Hypothalamus (tissue), 51 donors: Measurements from ENCODE around the gene LEKR1.
"Not testable (repeated sequence)": the region's sequence is repeated elsewhere in the genome, so short reads cannot be mapped to it uniquely, and the experiment has no call there.

Experiments used
- DNase-seq, 51 donors: peaks; one replicate each; lab custom pipeline; 2025; lab: John Stamatoyannopoulos, UW

Gene LEKR1

DNA sequence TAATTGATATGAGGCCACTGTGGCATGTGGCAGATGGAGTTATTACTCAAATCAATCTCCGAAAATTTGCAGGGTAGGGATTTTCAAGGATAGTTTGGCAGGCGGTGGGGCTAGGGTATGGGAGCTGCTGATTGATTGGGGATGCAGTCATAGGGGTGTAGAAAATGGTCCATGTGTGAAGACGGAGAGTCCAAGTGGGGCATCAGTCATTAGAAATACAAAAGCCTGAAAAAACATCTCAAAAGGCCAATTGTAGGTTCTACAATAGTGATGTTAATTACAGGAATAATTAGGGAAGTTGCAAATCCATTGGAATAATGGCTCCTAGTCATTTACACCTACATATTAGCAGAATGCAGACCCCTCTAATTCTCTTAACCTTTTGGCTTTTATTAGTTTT lies 4.9 kb downstream of the LEKR1 start:
- DNase-seq, result no peak

DNA sequence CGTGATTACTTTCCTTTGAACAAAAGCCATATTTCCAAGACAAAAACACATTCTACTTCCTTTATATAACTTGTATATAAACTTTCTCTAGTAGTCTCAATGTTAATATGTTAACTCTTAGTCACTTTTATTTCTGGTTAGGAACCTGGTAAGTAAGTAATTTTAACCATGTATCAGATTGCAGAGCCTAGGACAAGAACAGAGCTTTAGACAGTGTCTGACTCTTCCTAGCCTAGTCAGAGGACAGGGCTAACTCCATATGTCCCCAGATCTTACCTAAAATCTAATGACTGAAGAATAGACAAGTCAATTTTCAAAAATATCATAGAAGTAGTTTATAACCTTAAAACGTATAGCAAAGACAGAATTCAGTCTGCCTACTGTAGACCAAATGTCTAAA lies 8.3 kb downstream of the LEKR1 start:
- no peak for DNase-seq

DNA sequence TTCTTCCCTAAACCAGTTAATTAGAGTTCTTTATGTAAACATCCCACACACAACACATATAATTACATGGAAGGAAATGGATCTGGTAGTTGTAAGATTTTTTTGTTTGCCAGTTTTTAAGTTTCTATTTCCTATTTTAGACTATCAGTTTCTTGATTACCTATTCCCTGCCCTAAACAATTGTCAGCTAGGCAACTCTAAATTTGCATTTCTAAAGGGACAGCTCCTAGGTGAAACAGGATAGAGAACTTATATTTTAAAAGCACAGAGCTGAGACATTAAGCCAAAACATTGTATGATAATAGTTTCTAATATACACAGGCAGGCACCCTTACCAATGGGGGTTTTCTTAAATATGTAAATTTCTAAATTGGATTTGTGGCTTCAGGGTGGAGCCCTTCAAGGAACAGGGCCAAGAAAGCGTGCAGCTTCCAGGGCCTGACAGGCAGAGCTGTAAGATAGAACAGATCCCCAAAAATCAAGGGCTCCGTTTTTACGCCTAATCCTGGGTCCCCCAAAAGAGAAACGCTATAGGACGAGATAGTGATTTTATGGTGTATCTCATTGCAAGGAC lies 8.9 kb downstream of the LEKR1 start:
- DNase-seq, result no peak

DNA sequence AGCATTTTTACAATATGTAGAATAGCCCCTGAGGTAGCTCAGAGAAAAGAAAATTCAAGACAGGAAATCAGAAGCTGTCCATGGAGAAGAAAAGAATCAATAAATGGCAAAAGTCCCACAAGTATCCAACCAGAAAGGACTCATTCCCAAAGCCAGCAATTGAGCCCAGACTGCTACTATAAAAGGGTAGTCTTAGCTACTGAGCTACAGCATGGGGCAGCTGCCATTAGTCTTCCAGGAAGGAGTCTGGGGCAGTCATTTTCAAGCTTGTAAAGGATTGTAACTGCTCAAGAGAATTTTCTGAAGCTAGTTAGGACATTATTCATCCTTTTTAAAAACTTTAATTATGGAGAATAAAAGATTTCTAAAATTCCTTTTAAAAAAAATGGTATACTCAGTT lies 10.5 kb downstream of the LEKR1 start:
- no peak for DNase-seq

DNA sequence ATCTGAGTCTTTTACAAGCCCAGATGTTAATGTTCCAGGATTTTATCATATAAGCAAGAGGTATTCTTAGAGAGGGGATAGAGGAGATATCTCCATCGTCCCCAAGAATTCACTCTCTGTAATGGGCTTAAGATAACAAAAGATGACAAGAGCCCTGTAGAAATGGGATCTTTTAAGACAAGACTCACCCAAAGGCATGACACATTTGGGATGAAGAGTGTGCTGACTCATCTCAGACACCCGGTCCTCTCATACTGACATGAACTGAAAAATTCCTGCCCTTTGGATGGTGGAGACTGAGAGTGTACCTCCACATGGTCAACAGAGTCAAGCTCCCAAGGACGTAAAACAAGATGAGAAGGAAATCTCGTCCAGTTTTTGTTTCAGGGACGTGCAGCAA lies 11.0 kb downstream of the LEKR1 start:
- no peak for DNase-seq

DNA sequence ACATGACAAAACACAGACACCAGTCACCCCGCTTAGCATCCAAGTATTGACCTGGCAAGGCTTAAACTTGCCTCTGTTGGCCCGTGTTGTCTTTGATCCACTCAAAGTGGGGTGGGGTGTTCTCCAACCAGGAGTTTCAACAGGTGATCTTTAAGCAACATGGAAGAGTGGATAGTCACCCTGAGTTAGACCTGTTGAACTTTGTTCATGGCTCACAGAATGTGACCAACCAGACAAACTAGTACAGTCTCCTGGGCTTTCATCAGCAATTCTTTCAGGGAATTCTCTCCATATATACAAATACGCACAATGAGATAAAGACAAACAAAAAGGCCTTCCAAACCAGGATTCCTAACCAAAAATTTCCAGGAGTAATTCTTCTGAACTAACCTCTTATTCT lies 11.9 kb downstream of the LEKR1 start:
- DNase-seq, result no peak

DNA sequence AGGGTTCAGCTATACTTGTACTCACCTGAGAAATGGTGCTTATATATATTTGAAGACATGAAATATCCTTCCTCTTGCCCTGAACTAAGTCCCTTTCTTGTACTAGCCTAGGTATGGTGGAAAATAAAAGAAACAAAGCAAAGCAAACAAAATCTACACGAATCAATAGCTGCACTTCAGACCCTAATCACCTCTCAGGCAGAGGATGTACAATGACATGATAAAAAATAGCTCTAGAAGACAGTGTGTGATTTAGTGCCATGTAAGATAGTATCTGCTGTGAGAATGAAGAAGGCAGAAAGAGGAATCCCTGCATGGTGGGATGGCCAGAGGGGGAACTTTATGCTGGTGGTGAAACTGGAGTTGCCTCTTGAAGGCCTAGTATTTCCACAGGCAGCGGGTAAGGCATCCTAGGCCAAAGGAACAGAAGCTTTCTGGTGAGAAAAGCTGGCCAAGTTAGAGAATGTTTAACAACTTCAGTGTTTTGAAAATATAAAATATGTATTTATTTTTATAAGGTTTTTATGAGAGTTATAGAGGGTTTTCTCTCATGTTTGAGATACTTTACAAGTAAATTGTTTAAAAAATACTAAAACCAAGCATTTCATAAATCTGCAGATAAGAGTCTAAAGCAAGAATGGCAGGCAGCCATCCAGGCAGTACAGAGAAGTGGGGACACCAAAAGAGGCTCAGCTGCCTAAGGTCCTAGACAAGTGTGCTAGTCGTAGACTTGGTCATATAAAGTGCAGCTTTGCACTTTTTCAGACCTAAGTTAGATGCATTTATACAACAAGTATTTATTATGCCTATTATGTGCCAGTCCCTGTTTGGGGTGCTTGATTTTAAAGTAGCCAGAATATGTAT lies 14.9 kb downstream of the LEKR1 start:
- DNase-seq, result no peak

DNA sequence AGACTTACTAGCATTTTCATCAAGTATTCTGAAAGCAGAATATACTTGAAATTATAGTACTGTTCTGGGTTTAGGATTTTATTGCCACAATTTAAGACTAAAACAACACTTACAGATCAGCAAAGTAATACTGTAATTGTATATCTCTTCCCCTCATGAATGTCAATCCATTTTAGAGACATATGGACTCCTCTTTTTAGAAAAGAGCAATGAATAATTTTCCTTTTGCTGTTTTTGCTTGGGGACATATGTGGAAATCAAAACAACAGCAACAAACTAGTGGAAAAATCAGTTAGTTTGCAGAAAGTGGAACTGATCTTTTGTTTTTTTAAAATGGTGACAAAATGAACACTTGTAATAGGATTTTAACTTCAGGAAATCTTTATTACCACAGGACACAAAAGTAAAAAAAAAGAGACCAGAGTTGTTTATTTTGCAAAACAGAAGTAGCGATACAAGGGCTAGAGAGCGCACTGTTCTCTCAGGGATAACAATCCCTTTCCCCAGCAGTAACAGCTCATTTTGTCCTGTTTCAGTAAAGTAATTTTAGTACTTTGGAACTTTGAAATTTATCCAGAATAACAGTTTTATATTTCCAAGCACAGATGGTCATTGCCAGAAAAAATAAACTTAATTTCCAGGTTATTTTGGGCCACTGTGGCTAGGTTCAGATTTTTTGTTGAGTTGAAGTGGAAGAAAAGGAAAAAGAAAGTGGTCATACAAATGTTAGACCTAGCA lies 17.1 kb downstream of the LEKR1 start:
- DNase-seq, result no peak

DNA sequence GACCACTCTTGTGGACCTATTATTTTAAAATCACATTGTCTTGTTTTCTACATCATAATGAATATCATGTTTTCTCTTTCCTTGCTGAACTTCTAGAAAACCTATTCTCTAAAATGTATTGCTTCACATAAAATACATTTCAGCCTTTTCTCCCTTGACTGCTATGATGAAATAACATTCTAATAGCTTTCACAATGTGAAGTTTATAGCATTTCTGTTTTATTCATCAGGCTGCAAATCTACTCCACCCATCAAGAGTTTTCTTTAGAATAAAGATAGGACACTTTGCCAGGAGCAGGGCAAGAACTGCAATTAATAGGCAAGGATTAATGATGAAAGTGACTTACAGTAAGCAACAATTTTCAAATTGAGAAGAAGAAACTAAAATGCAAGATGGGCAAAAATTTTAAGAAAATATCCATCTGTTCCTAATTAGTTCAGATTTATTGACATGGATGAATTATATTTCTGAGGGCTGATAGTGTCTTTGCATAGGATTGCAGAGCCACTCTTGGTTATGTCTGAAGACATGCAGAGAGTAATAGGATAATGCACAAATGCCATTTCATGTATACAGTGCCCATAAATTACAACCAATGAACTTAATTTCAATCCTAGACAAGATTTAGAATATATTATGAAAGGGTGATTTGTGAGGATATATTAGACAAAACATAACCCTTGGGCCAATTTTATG lies 21.7 kb downstream of the LEKR1 start:
- DNase-seq, result no peak

DNA sequence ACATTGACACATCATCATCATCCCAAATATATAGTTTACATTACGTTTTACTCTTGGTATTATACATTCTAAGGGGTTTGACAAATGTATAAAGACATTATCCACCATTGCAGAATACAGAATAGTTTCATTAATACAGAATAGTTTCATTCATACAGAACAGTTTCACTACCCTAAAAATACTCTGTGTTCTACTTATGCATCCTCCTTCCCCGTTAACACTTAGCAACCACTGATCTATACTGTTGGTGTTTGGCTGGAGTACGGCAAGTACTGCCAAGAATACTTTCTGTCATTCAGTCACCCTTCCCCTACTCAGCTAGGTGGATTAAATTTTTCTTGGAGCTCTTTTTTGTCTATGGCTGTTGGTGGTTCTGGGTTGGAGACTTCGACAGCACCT lies 33.4 kb downstream of the LEKR1 start:
- no peak for DNase-seq

DNA sequence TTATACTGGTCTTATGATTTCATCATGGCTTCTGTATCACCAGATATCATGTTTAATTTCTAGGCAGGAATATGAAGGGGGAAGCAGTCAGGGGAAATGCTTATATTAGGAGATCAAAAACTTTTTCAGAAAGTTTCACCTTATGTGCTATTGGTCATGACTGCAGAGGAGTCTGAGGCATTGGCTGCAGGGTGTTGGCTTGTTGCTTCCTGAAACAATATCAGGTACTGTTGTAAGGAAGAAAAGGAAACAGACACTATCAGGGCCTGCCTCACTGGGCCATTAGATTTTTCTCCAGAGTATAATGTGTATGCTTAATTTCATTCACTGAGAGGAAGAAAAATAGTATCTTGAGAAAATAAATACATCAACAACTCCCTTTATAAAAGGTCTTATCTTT lies 34.7 kb downstream of the LEKR1 start:
- DNase-seq, result no peak

DNA sequence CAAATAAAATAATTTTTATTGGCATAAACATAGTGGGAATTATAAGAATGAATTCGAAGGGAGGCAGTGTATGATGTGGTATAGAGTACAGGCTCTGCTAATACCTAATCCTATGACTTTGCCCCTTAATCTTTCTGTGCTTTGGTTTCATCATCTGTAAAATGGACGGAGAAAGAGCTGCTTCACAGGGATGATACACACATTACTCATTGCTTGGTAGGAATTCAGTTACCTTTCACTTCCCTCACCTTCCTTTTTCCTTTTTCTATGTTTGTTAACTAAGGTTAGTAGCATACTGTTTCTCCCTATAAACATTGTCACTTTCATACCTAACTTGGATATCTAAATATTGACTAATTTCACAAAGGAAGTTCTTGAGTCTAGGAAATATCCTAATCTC lies 36.2 kb downstream of the LEKR1 start:
- DNase-seq, result no peak

DNA sequence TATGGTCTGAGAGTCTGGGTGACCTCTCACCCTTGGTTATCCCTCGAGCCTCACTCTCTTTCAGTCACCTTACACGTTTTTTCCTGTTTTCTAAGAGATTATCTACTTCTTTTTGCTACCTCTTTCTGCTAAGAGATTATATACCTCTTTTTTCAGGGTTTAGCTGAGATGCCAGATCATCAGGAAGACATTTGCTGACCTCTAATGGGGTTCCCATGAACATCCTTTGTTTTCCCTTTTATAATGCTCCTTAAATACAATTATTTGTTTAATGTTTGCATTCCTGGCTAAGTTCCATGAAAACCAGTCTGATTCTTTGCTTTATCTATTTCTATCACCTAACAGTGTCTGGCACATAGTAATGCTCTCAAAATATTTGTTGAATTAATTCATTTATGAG lies 39.6 kb downstream of the LEKR1 start:
- no peak for DNase-seq

DNA sequence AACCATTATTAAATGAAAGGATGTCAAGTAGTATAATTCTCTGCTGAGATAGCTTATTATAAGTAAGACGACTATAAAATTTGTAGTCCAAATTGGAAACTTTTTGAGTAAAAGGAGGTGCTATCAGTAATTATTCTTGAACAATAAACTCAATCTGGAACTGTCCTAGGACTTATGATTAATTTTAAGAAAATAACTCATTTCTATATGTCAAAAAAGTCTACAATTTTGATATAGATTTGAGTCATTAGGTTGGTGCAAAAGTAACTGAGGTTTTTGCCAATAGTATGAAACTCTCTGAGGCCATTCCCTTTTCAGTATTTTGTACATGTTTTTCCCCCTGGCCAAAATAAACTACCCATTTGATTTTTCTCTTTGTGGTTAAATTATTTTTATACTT lies 41.0 kb downstream of the LEKR1 start:
- no peak for DNase-seq

DNA sequence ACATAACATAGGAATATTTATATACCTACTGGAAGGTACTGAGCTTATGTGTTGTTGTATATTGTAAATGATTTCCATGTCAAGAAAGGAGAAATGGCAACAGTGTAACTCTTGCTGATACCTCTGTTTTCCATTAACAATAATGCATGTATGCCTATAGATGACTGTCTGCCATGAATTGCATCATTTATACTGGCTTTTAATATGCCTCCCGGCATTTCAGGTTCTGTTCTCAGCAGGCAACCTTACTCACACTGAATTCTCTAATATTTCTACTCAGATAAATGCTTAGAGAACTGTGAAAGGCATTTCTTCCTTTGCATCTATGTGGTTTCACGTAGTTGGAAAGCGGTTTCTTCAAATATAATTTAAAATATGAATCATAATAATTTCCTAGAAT lies 41.8 kb downstream of the LEKR1 start:
- DNase-seq, result no peak

DNA sequence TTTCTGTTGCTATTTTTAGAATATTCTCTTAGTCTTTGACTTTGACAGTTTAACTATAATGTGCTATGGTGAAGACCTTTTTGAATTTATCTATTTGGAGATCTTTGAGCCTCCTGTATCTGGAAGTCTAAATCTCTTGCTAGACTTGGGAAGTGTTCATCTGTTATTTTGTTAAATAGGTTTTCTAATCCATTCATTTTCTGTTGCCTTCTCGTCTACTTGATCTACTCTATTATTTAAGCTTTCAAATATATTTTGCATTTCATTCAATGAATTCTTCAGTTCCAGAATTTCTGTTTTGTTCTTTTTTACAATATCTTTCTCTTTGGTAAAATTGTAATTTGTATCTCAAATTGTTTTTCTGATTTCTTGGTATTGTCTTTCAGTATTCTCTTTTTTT lies 47.8 kb downstream of the LEKR1 start:
- no peak for DNase-seq

DNA sequence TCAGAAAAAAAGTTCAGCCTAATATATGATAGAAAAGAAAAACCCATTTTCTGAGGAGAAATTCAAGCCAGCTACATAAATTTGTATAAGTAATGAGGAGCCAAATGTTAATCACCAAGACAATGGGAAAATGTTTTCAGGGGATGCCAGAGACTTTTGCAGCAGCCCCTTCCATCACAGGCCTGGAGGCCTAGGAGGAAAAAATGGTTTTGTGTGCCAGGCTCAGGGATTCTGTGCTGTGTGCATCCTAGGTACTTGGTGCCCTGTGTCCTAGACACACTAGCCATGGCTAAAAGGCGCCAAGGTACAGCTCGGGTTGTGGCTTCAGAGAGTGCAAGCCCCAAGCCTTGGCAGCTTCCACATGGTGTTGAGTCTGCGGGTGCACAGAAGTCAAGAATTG lies 53.3 kb downstream of the LEKR1 start:
- not testable (repeated sequence) for DNase-seq

DNA sequence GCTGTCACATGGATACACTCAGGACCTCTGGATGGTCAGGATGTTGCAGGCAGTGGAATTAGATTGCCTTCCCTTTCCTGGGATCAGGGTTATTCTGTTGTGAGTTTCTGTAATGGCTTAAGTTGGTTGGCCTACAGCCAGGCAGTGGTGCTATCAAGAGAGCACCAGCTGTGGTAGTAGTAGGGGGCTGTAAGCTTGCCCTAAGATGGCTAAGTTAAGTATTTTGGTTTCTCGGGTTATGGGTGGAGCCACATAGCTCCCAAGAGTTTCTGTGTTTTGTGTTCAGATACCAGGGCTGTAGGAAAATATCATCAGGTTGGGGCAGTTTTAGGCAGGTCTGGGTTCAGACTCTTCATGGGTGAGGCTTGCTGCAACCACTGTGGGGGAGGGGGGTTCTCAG lies 59.6 kb downstream of the LEKR1 start:
- no peak for DNase-seq

DNA sequence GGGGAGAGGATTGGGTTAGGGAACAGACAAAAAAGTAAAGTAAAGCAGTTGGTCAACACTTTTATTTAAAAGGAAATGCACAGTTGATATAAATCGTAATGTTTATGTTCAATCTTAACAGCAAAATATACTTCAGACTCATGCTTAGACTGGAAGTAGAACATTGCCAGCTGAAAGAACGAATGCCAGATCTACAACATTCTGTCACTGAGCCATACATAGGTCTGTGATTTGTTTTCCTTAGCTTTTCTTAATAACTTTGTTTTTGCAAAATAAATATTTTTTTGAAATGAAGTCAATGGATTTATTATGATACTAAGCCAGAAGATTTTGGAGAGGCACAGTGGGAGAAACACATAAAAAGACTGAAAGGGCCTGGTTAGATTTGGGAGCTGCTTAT lies 62.0 kb downstream of the LEKR1 start:
- DNase-seq, result no peak

DNA sequence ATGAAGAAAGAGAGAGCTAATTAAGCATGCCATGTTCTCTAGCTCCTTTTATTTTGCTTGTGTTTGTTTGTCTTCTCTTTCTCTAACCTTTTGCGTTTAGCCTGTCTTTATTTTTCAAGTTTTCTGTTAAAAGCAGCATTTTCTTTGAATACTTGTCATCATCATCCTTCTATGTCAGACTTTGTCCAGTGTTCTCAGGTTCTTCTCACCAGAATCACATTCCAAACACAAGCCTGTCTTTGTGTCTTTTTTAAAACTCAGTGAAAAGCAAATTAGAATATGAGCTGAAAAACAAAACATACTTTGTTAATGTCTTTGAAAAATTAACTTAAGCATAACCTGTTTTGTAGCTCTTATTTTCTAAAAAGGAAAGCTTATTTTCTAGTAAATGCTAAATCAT lies 62.4 kb downstream of the LEKR1 start:
- DNase-seq, result no peak

DNA sequence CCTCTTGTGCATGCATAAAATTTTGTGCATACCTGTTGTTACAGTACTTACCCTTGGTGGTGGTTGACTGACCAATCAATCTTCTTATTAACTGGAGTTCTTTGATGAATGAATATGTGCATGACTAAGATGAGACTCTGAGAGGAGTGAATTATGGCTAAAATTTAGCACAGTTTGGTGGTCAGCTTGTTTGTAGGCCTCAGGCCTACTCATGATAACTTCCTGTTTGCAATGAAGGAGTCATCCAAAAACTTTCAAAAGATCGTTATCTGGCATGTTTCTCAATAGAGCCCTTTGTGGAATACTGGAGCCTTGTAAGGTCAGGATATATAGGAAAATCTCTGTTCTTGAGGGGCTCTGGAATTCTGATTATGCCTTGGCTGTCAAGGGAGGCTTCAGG lies 66.5 kb downstream of the LEKR1 start:
- DNase-seq, result no peak
